IgD-negative memory B cell (primary cell): ENCODE results near the gene TASOR. TPM values are rescaled to one million over a fixed set of nuclear protein-coding genes. Genes with fewer than 3 reads are reported as not detected.
"Not testable (repeated sequence)": the region's sequence is repeated elsewhere in the genome, so short reads cannot be mapped to it uniquely, and the experiment has no call there.

Experiments used
- H3K27ac Mint-ChIP-seq, 3 donors: one replicate each; pipeline ENCODE4 v1.8.0; 2020 to 2022; ENCODE audit warnings: mild to moderate bottlenecking in 3 of 3, mixed read lengths in 3 of 3, moderate library complexity in 1 of 3
- H3K27me3 Mint-ChIP-seq: one replicate; pipeline ENCODE4 v1.8.0; 2021; ENCODE audit warnings: mixed read lengths
- H3K36me3 Mint-ChIP-seq: one replicate; pipeline ENCODE4 v1.8.0; 2020; ENCODE audit warnings: mild to moderate bottlenecking, mixed read lengths
- H3K4me1 Mint-ChIP-seq, 3 donors: one replicate each; pipeline ENCODE4 v1.8.0; 2020 to 2022; ENCODE audit warnings: mixed read lengths in 3 of 3, mild to moderate bottlenecking in 1 of 3
- H3K4me3 Mint-ChIP-seq, 4 donors: one replicate each; pipeline ENCODE4 v1.8.0; 2020 to 2022; ENCODE audit warnings: mild to moderate bottlenecking in 4 of 4, mixed read lengths in 4 of 4, moderate library complexity in 3 of 4
- H3K9me3 Mint-ChIP-seq, 3 donors: one replicate each; pipeline ENCODE4 v1.8.0; 2020 to 2021; ENCODE audit warnings: mixed read lengths in 3 of 3, mild to moderate bottlenecking in 1 of 3
- polyA plus RNA-seq: library from polyadenylated mRNA; unstranded; fragments of 300-500 nt; fragmentation: Illumina TruSeq; gene quantifications from one replicate; pipeline ENCODE4 v1.2.3, GENCODE V29; 2021

The TASOR gene
- polyA plus RNA-seq, 1 donor from 2014 or later, result 32.3 TPM

GRCh38 chr3:56692520-56693433, 9.7 kb upstream of the TASOR start:
- peaks cover 23 to 33% (median 33%) of the 10 kb centered on the region in 3 donors for H3K4me1 Mint-ChIP-seq
- H3K36me3 Mint-ChIP-seq, H3K9me3 Mint-ChIP-seq, H3K27me3 Mint-ChIP-seq: not testable (repeated sequence)
- peak overlapping the region in 1 of 3 donors; percentile 76 for H3K27ac Mint-ChIP-seq
- H3K4me3 Mint-ChIP-seq, result peak overlapping the region in 3 of 4 donors; percentile 42 to 77 (median 61)

- not testable (repeated sequence) for H3K27ac Mint-ChIP-seq, H3K27me3 Mint-ChIP-seq, H3K9me3 Mint-ChIP-seq, H3K36me3 Mint-ChIP-seq, H3K4me3 Mint-ChIP-seq
- H3K4me1 Mint-ChIP-seq, result peaks cover 23 to 33% (median 33%) of the 10 kb centered on the region in 3 donors
Measured at GRCh38 chr3:56692001-56692365, 8.9 kb upstream of the TASOR start.

GRCh38 chr3:56691165-56692000, 8.3 kb upstream of the TASOR start:
- Mint-ChIP-seq H3K36me3 (no peaks in the 10 kb centered on the region), H3K27ac (no peak overlapping the region), H3K4me1 (peaks cover 19 to 33% (median 29%) of the 10 kb centered on the region in 3 donors), H3K27me3 (no peaks in the 10 kb centered on the region), H3K9me3 (no peaks in the 10 kb centered on the region), H3K4me3 (no peak overlapping the region)

GRCh38 chr3:56689303-56689702, 6.2 kb upstream of the TASOR start:
- H3K4me1 Mint-ChIP-seq, result peaks cover 10 to 23% (median 18%) of the 10 kb centered on the region in 3 donors
- H3K4me3 Mint-ChIP-seq, result no peak overlapping the region
- no peaks in the 10 kb centered on the region for H3K9me3 Mint-ChIP-seq
- no peak overlapping the region for H3K27ac Mint-ChIP-seq
- H3K36me3 Mint-ChIP-seq, result no peaks in the 10 kb centered on the region
- H3K27me3 Mint-ChIP-seq, result no peaks in the 10 kb centered on the region

GRCh38 chr3:56688191-56688590, 5.1 kb upstream of the TASOR start:
- H3K4me3 Mint-ChIP-seq, result peak overlapping the region in 1 of 4 donors; percentile 6
- H3K27me3 Mint-ChIP-seq, result no peaks in the 10 kb centered on the region
- H3K36me3 Mint-ChIP-seq, result no peaks in the 10 kb centered on the region
- H3K9me3 Mint-ChIP-seq, result no peaks in the 10 kb centered on the region
- H3K27ac Mint-ChIP-seq, result no peak overlapping the region
- peaks cover 10 to 25% (median 11%) of the 10 kb centered on the region in 3 donors for H3K4me1 Mint-ChIP-seq

GRCh38 chr3:56684029-56684428, 964 bp upstream of the TASOR start:
- peaks cover 25 to 39% (median 30%) of the 10 kb centered on the region in 3 donors for H3K4me1 Mint-ChIP-seq
- H3K4me3 Mint-ChIP-seq, result peak overlapping the region; percentile 51 to 99 (median 68)
- H3K27ac Mint-ChIP-seq, result peak overlapping the region in 2 of 3 donors; percentile 53 to 91
- no peaks in the 10 kb centered on the region for H3K27me3 Mint-ChIP-seq
- peaks cover 2% of the 10 kb centered on the region for H3K36me3 Mint-ChIP-seq
- no peaks in the 10 kb centered on the region for H3K9me3 Mint-ChIP-seq

- Mint-ChIP-seq H3K4me1 (peaks cover 23 to 41% (median 32%) of the 10 kb centered on the region in 3 donors), H3K27me3 (no peaks in the 10 kb centered on the region), H3K4me3 (peak overlapping the region; percentile 92 to 99 (median 98)), H3K27ac (peak overlapping the region; percentile 95 to 99 (median 98)), H3K36me3 (peaks cover 2% of the 10 kb centered on the region), H3K9me3 (no peaks in the 10 kb centered on the region)
Measured at GRCh38 chr3:56682462-56683121, 473 bp downstream of the TASOR start.

GRCh38 chr3:56681984-56682461, 1.0 kb downstream of the TASOR start:
- H3K9me3 Mint-ChIP-seq, result no peaks in the 10 kb centered on the region
- H3K4me1 Mint-ChIP-seq, result peaks cover 26 to 47% (median 38%) of the 10 kb centered on the region in 3 donors

GRCh38 chr3:56680054-56680580, 2.9 kb downstream of the TASOR start:
- Mint-ChIP-seq H3K4me3 (peak overlapping the region in 2 of 4 donors; percentile 27 to 58), H3K36me3 (peaks cover 2% of the 10 kb centered on the region), H3K27ac (peak overlapping the region in 1 of 3 donors; percentile 9), H3K27me3 (no peaks in the 10 kb centered on the region), H3K9me3 (no peaks in the 10 kb centered on the region), H3K4me1 (peaks cover 29 to 46% (median 40%) of the 10 kb centered on the region in 3 donors)

More at GRCh38 chr3:56681984-56682461, 1.0 kb downstream of the TASOR start:
- Mint-ChIP-seq H3K4me3 (peak overlapping the region; percentile 92 to 99 (median 98)), H3K27ac (peak overlapping the region; percentile 95 to 99 (median 98)), H3K27me3 (no peaks in the 10 kb centered on the region), H3K36me3 (peaks cover 2% of the 10 kb centered on the region)

GRCh38 chr3:56677286-56677685, 5.8 kb downstream of the TASOR start:
- H3K9me3 Mint-ChIP-seq, result no peaks in the 10 kb centered on the region
- peaks cover 29 to 43% (median 43%) of the 10 kb centered on the region in 3 donors for H3K4me1 Mint-ChIP-seq
- peak overlapping the region in 1 of 3 donors; percentile 44 for H3K27ac Mint-ChIP-seq
- H3K27me3 Mint-ChIP-seq, result no peaks in the 10 kb centered on the region
- peaks cover 2% of the 10 kb centered on the region for H3K36me3 Mint-ChIP-seq
- H3K4me3 Mint-ChIP-seq, result peak overlapping the region in 1 of 4 donors; percentile 13

- Mint-ChIP-seq H3K27me3 (no peaks in the 10 kb centered on the region), H3K4me1 (peaks cover 8 to 25% (median 20%) of the 10 kb centered on the region in 3 donors), H3K27ac (no peak overlapping the region), H3K36me3 (no peaks in the 10 kb centered on the region), H3K9me3 (no peaks in the 10 kb centered on the region), H3K4me3 (no peak overlapping the region)
Measured at GRCh38 chr3:56673781-56674457, 9.1 kb downstream of the TASOR start.

GRCh38 chr3:56667973-56668579, 15.0 kb downstream of the TASOR start:
- Mint-ChIP-seq H3K27me3 (no peaks in the 10 kb centered on the region), H3K9me3 (no peaks in the 10 kb centered on the region), H3K36me3 (peaks cover 5% of the 10 kb centered on the region), H3K4me1 (peaks cover 3 to 12% (median 4%) of the 10 kb centered on the region in 3 donors), H3K27ac (no peak overlapping the region), H3K4me3 (no peak overlapping the region)

- H3K4me3 Mint-ChIP-seq, result no peak overlapping the region
- no peak overlapping the region for H3K27ac Mint-ChIP-seq
- peaks cover 7% of the 10 kb centered on the region for H3K36me3 Mint-ChIP-seq
- H3K27me3 Mint-ChIP-seq, result no peaks in the 10 kb centered on the region
- no peaks in the 10 kb centered on the region for H3K9me3 Mint-ChIP-seq
- peaks cover 0 to 12% (median 5%) of the 10 kb centered on the region in 3 donors for H3K4me1 Mint-ChIP-seq
Measured at GRCh38 chr3:56664823-56665222, 18.2 kb downstream of the TASOR start.
